Panc1 (cell line): ENCODE measurements around the gene MRC2.

Experiments
- CTCF ChIP-seq: fragments of 450-650 bp; IDR thresholded peaks from 2 replicates; pipeline ENCODE4 v1.5.1; 2017; ENCODE audit warnings: mild to moderate bottlenecking
- POLR2AphosphoS5 ChIP-seq: IDR thresholded peaks from 2 replicates; pipeline ENCODE4 v1.6.1; 2012; ENCODE audit warnings: mild to moderate bottlenecking, low read depth, low read length, moderate library complexity
- REST ChIP-seq, 2 experiments: IDR thresholded peaks; 2 replicates each; pipeline ENCODE4 v1.6.1; 2011 to 2012; ENCODE audit warnings: low read depth in 2 of 2, control low read depth in 1 of 2, low read length in 1 of 2, mild to moderate bottlenecking in 1 of 2, moderate library complexity in 1 of 2; ENCODE audit not compliant: insufficient read depth in 1 of 2

- TF ChIP-seq POLR2AphosphoS5 (no peak), REST (IDR thresholded peaks at IDR 0.05; ENCODE audit: insufficient read depth in 1 of 2, low read depth in 2 of 2, low read length in 1 of 2) (no peak), CTCF (no peak)
These were observed 45.7 kb upstream of the MRC2 start for GRCh38 chr17:62581764-62582163.
